ENCODE results near the gene BOLL. TPM values are rescaled to one million over a fixed set of nuclear protein-coding genes. Genes with fewer than 3 reads are reported as not detected.
"Not testable (repeated sequence)": the region's sequence is repeated elsewhere in the genome, so short reads cannot be mapped to it uniquely, and the experiment has no call there.

BOLL gene
- total RNA-seq, 1 donor from 2014 or later: not detected

DNA sequence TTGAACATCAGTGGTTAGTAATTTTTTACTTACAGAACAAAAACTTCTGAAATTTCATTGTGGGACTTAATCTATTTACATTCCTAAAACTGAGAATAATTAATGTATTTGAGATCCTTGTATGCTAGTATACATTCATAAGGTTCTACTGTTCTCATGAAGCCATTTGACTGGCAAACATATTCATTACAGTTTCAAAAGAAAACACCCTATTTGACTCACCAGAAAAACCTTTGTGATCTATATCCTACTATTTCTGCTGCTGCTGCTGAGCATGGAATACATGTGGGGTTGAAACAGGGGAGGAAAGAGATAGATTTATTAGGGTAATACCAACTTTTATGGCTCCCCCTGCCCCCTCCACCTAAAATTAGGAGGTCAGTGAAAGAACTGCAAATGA is 58.1 kb downstream of the BOLL start:
- TF ChIP-seq, protein P1, sequence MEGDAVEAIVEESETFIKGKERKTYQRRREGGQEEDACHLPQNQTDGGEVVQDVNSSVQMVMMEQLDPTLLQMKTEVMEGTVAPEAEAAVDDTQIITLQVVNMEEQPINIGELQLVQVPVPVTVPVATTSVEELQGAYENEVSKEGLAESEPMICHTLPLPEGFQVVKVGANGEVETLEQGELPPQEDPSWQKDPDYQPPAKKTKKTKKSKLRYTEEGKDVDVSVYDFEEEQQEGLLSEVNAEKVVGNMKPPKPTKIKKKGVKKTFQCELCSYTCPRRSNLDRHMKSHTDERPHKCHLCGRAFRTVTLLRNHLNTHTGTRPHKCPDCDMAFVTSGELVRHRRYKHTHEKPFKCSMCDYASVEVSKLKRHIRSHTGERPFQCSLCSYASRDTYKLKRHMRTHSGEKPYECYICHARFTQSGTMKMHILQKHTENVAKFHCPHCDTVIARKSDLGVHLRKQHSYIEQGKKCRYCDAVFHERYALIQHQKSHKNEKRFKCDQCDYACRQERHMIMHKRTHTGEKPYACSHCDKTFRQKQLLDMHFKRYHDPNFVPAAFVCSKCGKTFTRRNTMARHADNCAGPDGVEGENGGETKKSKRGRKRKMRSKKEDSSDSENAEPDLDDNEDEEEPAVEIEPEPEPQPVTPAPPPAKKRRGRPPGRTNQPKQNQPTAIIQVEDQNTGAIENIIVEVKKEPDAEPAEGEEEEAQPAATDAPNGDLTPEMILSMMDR (IDR thresholded peaks at IDR 0.05): no peak
- TF ChIP-seq POLR2A (IDR thresholded peaks at IDR 0.05): no peak
- TF ChIP-seq POLR2AphosphoS5 (IDR thresholded peaks at IDR 0.05; ENCODE audit: insufficient read depth in 1 of 2, low read depth in 1 of 2): no peak
- Histone ChIP-seq H3K4me3 (no peak overlapping the region), H3K27me3 (no peaks in the 10 kb centered on the region), H3K36me3 (no peaks in the 10 kb centered on the region), H3K27ac (no peak overlapping the region), H3K4me1 (no peaks in the 10 kb centered on the region), H3K9me3 (no peaks in the 10 kb centered on the region)
- intact Hi-C loops (cut with DNase I): no loop called here
- no peak for DNase-seq (ENCODE audit: extremely low spot score in 2 of 2)

DNA sequence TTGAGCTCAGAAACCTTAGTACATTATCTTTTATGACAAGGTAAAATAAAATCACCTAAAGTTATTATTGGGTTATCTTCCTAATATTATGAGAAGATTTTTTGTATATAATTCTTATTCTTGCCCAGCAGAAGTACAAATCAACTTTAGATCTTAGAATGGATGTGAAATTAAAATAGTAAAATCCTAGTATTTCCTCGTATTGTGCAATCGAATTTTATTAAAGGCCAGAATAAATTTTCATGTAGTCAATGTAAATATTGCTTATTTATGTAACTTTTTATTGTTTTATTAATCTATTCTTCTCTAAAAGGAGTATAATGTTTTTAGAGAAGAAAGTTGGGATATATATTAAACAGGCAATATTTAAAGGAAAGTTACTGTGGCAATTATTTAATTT is 67.3 kb downstream of the BOLL start:
- Histone ChIP-seq H3K4me3 (no peak overlapping the region), H3K36me3 (no peaks in the 10 kb centered on the region), H3K27me3 (no peaks in the 10 kb centered on the region), H3K4me1 (no peaks in the 10 kb centered on the region), H3K27ac (no peak overlapping the region), H3K9me3 (no peaks in the 10 kb centered on the region)
- TF ChIP-seq, protein P1 (IDR thresholded peaks at IDR 0.05): no peak
- TF ChIP-seq POLR2A (IDR thresholded peaks at IDR 0.05): no peak
- no peak for TF ChIP-seq POLR2AphosphoS5 (IDR thresholded peaks at IDR 0.05; ENCODE audit: insufficient read depth in 1 of 2, low read depth in 1 of 2)
- DNase-seq (ENCODE audit: extremely low spot score in 2 of 2): no peak
- intact Hi-C loops (cut with DNase I): no loop called here

DNA sequence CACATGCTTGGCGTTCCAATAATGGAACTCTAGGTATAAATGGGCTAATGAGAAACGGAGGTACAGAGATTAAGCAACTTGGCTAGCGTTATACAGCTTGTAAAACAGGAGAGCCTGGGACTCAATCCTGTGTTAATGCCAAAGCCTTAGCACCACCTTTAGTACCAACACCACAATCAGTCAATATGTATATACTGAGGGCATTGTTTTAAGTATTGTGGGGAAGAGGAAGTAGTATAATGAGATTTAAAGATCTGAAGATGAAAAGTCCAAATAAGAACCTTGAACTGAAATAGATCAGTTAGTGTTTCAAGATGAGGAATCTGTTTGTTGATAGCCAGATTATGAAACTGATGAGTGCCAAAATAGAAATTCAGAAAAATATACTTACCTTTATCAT is 71.8 kb downstream of the BOLL start:
- Histone ChIP-seq H3K4me1 (peaks cover 5% of the 10 kb centered on the region), H3K36me3 (no peaks in the 10 kb centered on the region), H3K9me3 (no peaks in the 10 kb centered on the region), H3K4me3 (no peak overlapping the region), H3K27me3 (no peaks in the 10 kb centered on the region), H3K27ac (no peak overlapping the region)
- intact Hi-C loops (cut with DNase I): no loop called here
- DNase-seq (ENCODE audit: extremely low spot score in 2 of 2): no peak
- TF ChIP-seq POLR2AphosphoS5 (IDR thresholded peaks at IDR 0.05; ENCODE audit: insufficient read depth in 1 of 2, low read depth in 1 of 2) (no peak), POLR2A (IDR thresholded peaks at IDR 0.05) (no peak)
- TF ChIP-seq, protein P1 (IDR thresholded peaks at IDR 0.05): no peak

DNA sequence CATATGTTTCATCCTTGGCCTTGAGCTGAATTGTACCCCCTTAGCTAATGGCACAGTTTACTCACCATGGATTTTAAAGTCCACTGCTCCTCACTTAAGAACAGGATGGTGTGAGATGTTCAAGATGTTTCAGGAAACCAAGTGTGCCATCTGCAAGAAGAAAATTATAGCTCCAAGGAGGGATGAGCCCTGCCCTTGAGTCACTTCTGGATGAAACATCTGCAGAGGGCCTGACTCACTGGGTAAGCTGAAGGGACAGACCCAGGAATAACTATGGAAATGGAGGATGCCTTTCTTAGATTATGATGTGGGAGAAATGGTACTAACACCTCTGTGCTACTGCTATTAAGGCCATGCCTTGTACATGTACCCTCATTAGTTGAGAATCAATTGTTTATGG is 73.5 kb downstream of the BOLL start:
- no peaks in the 10 kb centered on the region for H3K36me3 ChIP-seq
- H3K27ac ChIP-seq: no peak overlapping the region
- H3K27me3 ChIP-seq: no peaks in the 10 kb centered on the region
- H3K4me1 ChIP-seq: peaks cover 22% of the 10 kb centered on the region
- no peak for DNase-seq (ENCODE audit: extremely low spot score in 2 of 2)
- TF ChIP-seq, protein P1 (IDR thresholded peaks at IDR 0.05): no peak
- TF ChIP-seq POLR2AphosphoS5 (IDR thresholded peaks at IDR 0.05; ENCODE audit: insufficient read depth in 1 of 2, low read depth in 1 of 2) (no peak), POLR2A (IDR thresholded peaks at IDR 0.05) (no peak)
- H3K9me3 ChIP-seq: no peaks in the 10 kb centered on the region
- intact Hi-C loops (cut with DNase I): no loop called here
- no peak overlapping the region for H3K4me3 ChIP-seq

DNA sequence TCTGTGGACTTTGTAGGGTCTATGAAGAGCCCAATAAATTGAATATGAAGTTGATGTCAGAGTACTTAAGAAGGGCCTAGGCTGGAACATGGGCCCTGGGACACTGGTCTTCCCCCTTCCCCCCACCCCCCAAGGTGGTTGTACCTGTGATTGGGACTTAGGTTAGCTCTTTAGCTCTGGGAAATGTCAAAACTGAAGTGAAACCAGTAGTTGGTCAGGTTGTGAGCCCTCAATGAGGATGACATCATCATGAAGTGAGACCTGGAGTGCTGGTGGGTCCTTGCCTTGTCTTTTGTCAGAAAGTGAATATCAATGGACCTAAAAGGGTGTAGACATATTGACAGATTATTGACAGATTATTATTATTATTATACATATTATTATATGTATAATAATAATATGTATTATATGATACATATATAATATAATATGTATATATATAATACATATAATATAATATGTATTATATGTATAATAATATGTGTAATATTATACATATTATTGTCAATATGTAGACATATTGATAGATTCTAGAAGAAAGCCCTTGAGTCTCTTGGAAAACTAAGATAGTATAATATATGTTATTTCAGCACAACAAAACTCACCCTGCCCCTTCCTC is 74.6 kb downstream of the BOLL start:
- H3K27ac ChIP-seq: no peak overlapping the region
- no peaks in the 10 kb centered on the region for H3K9me3 ChIP-seq
- no peak for DNase-seq (ENCODE audit: extremely low spot score in 2 of 2)
- intact Hi-C loops (cut with DNase I): no loop called here
- TF ChIP-seq, protein P1 (IDR thresholded peaks at IDR 0.05): no peak
- TF ChIP-seq POLR2A (IDR thresholded peaks at IDR 0.05) (no peak), POLR2AphosphoS5 (IDR thresholded peaks at IDR 0.05; ENCODE audit: insufficient read depth in 1 of 2, low read depth in 1 of 2) (no peak)
- no peaks in the 10 kb centered on the region for H3K27me3 ChIP-seq
- no peak overlapping the region for H3K4me3 ChIP-seq
- H3K4me1 ChIP-seq: peaks cover 31% of the 10 kb centered on the region
- no peaks in the 10 kb centered on the region for H3K36me3 ChIP-seq

DNA sequence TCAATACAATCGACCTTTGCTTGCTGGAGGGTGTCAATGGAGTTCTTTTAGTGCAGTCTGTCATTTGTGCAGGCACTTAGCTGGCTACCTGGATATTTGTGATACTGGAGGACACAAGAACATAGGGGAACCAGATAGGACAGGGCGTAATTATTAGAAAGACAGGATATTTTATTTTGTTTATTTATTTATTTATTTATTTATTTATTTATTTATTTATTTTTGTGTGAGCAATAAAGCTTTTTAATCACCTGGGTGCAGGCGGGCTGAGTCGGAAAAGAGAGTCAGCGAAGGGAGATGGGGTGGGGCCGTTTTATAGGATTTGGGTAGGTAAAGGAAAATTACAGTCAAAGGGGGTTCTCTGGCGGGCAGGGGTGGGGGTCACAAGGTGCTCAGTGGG is 76.0 kb downstream of the BOLL start:
- H3K4me1 ChIP-seq: peaks cover 31% of the 10 kb centered on the region
- not testable (repeated sequence) for H3K27ac ChIP-seq
- intact Hi-C loops (cut with DNase I): loop anchor here (10.0 kb wide), 1 partner anchor 204 kb away; the partner anchor contains the start of gene HSPE1

More for the DNA sequence above, 76.0 kb downstream of the BOLL start:
- H3K27me3 ChIP-seq; H3K9me3 ChIP-seq; H3K36me3 ChIP-seq; H3K4me3 ChIP-seq; DNase-seq (ENCODE audit: extremely low spot score in 2 of 2): not testable (repeated sequence)

Data from vagina (tissue), 2 donors.